OCI-LY1 (cell line): Measurements from ENCODE around the gene ATP2B2.

Experiments
- CTCF ChIP-seq: fragments of 200-600 bp; sonication (generic), shearing (Covaris generic); IDR thresholded peaks from 2 replicates; pipeline ENCODE4 v1.5.1; 2017; ENCODE audit warnings: mild to moderate bottlenecking, antibody characterized with exemption, low read length, moderate library complexity, mixed read lengths
- EZH2 ChIP-seq: fragments of 200-600 bp; sonication (generic), shearing (Covaris generic); IDR thresholded peaks from 2 replicates; pipeline ENCODE4 v1.8.0; 2017; ENCODE audit warnings: borderline replicate concordance, mixed run types, mild to moderate bottlenecking, antibody characterized with exemption, low read length, moderate library complexity, mixed read lengths

DNA sequence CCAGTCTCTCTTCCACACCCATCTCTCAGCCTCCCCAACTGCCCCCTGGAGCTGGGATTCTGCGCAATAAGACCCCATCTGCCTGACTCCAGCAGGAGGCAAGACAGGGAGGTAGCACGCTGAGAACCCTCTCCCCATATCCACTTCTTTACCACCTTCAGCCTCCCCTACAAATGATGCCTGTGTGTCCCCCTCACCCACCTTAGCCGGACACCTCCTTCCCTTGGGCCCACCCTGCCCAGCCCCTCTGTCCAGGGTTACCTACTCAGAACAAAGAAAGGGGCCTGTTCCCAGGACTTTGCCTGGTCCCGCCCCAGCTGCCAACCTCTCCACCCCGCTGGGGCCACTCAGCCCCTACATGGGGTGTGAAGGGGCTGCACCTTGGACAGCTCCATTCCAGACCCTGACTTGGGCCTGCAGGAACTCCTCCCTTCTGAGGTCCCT is 40.8 kb upstream of the ATP2B2 start:
- TF ChIP-seq CTCF (no peak), EZH2 (no peak)
